Testis (tissue), 3 donors: Measurements from ENCODE around the gene SMARCAD1. TPM values are rescaled to one million over a fixed set of nuclear protein-coding genes. Genes with fewer than 3 reads are reported as not detected.

Experiments used
- DNase-seq: peaks from one replicate; pipeline ENCODE4 v3.0.0-alpha.2; 2019
- H3K27ac ChIP-seq, 2 donors: fragments of 200-600 bp; sonication (generic); one replicate each; pipeline ENCODE4 v1.5.1; 2019
- H3K27me3 ChIP-seq: fragments of 200-600 bp; sonication (generic); one replicate; pipeline ENCODE4 v1.5.1; 2019
- H3K36me3 ChIP-seq: fragments of 200-600 bp; sonication (generic); one replicate; pipeline ENCODE4 v1.5.1; 2017; ENCODE audit warnings: low read depth; ENCODE audit errors: missing control alignments
- H3K4me1 ChIP-seq: fragments of 200-600 bp; sonication (generic); one replicate; pipeline ENCODE4 v1.5.1; 2019
- H3K4me3 ChIP-seq, 2 donors: fragments of 200-600 bp; sonication (generic); one replicate each; pipeline ENCODE4 v1.5.1; 2017 to 2019
- H3K9me3 ChIP-seq: fragments of 200-600 bp; sonication (generic); one replicate; pipeline ENCODE4 v1.5.1; 2017
- POLR2A ChIP-seq: fragments of 450-650 bp; IDR thresholded peaks from one replicate; pipeline ENCODE4 v1.6.1; 2017; ENCODE audit warnings: antibody characterized with exemption, mild to moderate bottlenecking, moderate library complexity
- WGBS, 2 donors: methylation state at CpG; one replicate each; pipeline ENCODE4 v1.1.5; 2018; 5-methylcytosine and 5-hydroxymethylcytosine counted together
- intact Hi-C: fragments of 100-400 bp; cut with DNase I; formaldehyde crosslinking; loops from one replicate; pipeline ENCODE4 v1.15.1; 2023; ENCODE audit warnings: low total_unique reads
- polyA plus RNA-seq: library from polyadenylated mRNA; stranded (reverse); fragments of 350-450 nt; fragmentation: Illumina TruSeq; extraction: RNeasy Lipid Tissue Mini Kit (QIAGEN cat#74804); gene quantifications from one replicate; pipeline ENCODE4 v1.2.3, GENCODE V29; 2014; ENCODE audit warnings: low read depth, low replicate concordance; ENCODE audit not compliant: insufficient read depth
- total RNA-seq, 2 donors: library from RNA; depleted of rRNA; stranded (reverse); fragments of >200 nt; gene quantifications; one replicate each; pipeline ENCODE4 v1.2.3, GENCODE V29; 2016
- TF ChIP-seq, protein P1 (sequence below), 3 experiments: fragments of 450-650 bp in 2 of 3; fragments of 200-600 bp in 1 of 3; sonication (generic) in 1 of 3; IDR thresholded peaks; one replicate each; pipeline ENCODE4 v1.5.1; 2016 to 2019; ENCODE audit warnings: antibody characterized with exemption in 3 of 3, mild to moderate bottlenecking in 2 of 3, moderate library complexity in 1 of 3

The SMARCAD1 gene
- total and polyA plus RNA-seq, 3 donors from 2014 or later: 17.4 to 35.6 (median 31.7) TPM

- 72 to 76% methylated on average over 1 of the region's 1 CpG for whole genome bisulfite sequencing, 2 donors
- H3K36me3 ChIP-seq: no peaks in the 10 kb centered on the region
- no peak overlapping the region for H3K27ac ChIP-seq
- intact Hi-C loops: no loop called here
- peaks cover 14% of the 10 kb centered on the region for H3K4me1 ChIP-seq
- peak overlapping the region in 1 of 2 donors; percentile 82 for H3K4me3 ChIP-seq
- no peak for TF ChIP-seq POLR2A
- TF ChIP-seq, protein P1, sequence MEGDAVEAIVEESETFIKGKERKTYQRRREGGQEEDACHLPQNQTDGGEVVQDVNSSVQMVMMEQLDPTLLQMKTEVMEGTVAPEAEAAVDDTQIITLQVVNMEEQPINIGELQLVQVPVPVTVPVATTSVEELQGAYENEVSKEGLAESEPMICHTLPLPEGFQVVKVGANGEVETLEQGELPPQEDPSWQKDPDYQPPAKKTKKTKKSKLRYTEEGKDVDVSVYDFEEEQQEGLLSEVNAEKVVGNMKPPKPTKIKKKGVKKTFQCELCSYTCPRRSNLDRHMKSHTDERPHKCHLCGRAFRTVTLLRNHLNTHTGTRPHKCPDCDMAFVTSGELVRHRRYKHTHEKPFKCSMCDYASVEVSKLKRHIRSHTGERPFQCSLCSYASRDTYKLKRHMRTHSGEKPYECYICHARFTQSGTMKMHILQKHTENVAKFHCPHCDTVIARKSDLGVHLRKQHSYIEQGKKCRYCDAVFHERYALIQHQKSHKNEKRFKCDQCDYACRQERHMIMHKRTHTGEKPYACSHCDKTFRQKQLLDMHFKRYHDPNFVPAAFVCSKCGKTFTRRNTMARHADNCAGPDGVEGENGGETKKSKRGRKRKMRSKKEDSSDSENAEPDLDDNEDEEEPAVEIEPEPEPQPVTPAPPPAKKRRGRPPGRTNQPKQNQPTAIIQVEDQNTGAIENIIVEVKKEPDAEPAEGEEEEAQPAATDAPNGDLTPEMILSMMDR (IDR thresholded peaks at IDR 0.05): no peak
- no peaks in the 10 kb centered on the region for H3K27me3 ChIP-seq
- no peaks in the 10 kb centered on the region for H3K9me3 ChIP-seq
- DNase-seq: no peak
These were observed 1.3 kb downstream of the SMARCAD1 start for GRCh38 chr4:94208918-94209317.

DNA sequence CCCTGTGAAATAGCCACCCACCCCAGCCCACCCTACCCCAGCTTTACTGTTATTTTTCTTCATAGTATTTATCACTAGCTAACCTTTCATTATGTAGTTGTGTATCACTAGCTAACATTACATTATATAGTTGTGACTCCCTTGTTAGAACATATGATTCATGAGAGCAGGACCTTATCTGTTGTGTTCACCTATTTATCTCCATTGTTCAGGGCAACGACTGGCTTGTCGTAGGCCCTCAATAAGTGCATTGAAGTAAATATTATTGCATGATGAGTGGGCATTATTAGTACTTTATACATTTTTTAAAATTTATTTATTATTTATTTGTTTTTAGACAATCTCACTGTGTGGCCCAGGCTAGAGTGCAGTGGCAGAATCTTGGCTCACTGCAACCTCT is 4.2 kb downstream of the SMARCAD1 start:
- intact Hi-C loops: no loop called here
- H3K4me3 ChIP-seq: no peak overlapping the region
- no peaks in the 10 kb centered on the region for H3K36me3 ChIP-seq
- no peak overlapping the region for H3K27ac ChIP-seq
- WGBS, 2 donors: 70 to 93% methylated on average over 2 of the region's 2 CpGs
- H3K27me3 ChIP-seq: no peaks in the 10 kb centered on the region
- H3K9me3 ChIP-seq: no peaks in the 10 kb centered on the region
- TF ChIP-seq, protein P1 (IDR thresholded peaks at IDR 0.05): no peak
- TF ChIP-seq POLR2A: no peak
- H3K4me1 ChIP-seq: peaks cover 14% of the 10 kb centered on the region
- no peak for DNase-seq

GRCh38 chr4:94214703-94215319 is 7.1 kb downstream of the SMARCAD1 start:
- DNase-seq: no peak
- intact Hi-C loops: no loop called here
- no peaks in the 10 kb centered on the region for H3K36me3 ChIP-seq

GRCh38 chr4:94216394-94216793 is 8.7 kb downstream of the SMARCAD1 start:
- intact Hi-C loops: no loop called here
- H3K9me3 ChIP-seq: no peaks in the 10 kb centered on the region
- 93 to 97% methylated on average over 3 of the region's 3 CpGs for WGBS, 2 donors
- no peaks in the 10 kb centered on the region for H3K27me3 ChIP-seq
- DNase-seq: no peak
- no peak for TF ChIP-seq POLR2A
- TF ChIP-seq, protein P1 (IDR thresholded peaks at IDR 0.05): no peak
- no peaks in the 10 kb centered on the region for H3K36me3 ChIP-seq
- no peak overlapping the region for H3K27ac ChIP-seq
- H3K4me3 ChIP-seq: no peak overlapping the region
- H3K4me1 ChIP-seq: no peaks in the 10 kb centered on the region

More at GRCh38 chr4:94214703-94215319, 7.1 kb downstream of the SMARCAD1 start:
- Histone ChIP-seq H3K27me3 (no peaks in the 10 kb centered on the region), H3K4me3 (no peak overlapping the region), H3K9me3 (no peaks in the 10 kb centered on the region), H3K27ac (no peak overlapping the region), H3K4me1 (peaks cover under 1% of the 10 kb centered on the region)
- 92 to 93% methylated on average over 5 of the region's 5 CpGs for WGBS, 2 donors
- no peak for TF ChIP-seq POLR2A
- TF ChIP-seq, protein P1 (IDR thresholded peaks at IDR 0.05): no peak

- H3K4me1 ChIP-seq: no peaks in the 10 kb centered on the region
- intact Hi-C loops: no loop called here
- TF ChIP-seq POLR2A: no peak
- TF ChIP-seq, protein P1 (IDR thresholded peaks at IDR 0.05): no peak
- DNase-seq: no peak
- WGBS, 2 donors: 92 to 95% methylated on average over 3 of the region's 3 CpGs
- no peaks in the 10 kb centered on the region for H3K36me3 ChIP-seq
- no peak overlapping the region for H3K27ac ChIP-seq
- no peak overlapping the region for H3K4me3 ChIP-seq
- H3K27me3 ChIP-seq: no peaks in the 10 kb centered on the region
- no peaks in the 10 kb centered on the region for H3K9me3 ChIP-seq
These were observed 11.7 kb downstream of the SMARCAD1 start for GRCh38 chr4:94219402-94219801.
